GM19328 (cell line): Measurements from ENCODE around the gene PPP2R1B.
"Not testable (repeated sequence)": the region's sequence is repeated elsewhere in the genome, so short reads cannot be mapped to it uniquely, and the experiment has no call there.

ENCODE experiments used
- ATAC-seq: cut with Tn5 transposase; IDR thresholded peaks from one replicate; pipeline ENCODE4 v1.9.1; 2021; ENCODE audit warnings: mild to moderate bottlenecking, moderate library complexity; ENCODE audit not compliant: unreplicated experiment

The PPP2R1B gene

DNA sequence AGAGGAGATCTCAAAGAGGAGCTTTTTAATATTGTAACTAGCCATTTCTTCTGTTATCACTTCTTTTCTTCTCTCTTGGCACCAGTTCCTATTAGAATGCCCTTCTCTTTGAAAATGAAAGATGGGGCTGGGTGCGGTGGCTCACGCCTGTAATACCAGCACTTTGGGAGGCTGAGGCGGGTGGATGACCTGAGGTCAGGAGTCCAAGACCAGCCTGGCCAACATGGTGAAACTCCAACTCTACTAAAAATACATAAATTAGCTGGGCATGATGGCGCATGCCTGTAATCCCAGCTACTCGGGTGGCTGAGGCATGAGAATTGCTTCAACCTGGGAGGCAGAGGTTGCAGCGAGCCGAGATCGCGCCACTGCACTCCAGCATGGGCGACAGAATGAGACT is 18.1 kb upstream of the PPP2R1B start:
- not testable (repeated sequence) for ATAC-seq

DNA sequence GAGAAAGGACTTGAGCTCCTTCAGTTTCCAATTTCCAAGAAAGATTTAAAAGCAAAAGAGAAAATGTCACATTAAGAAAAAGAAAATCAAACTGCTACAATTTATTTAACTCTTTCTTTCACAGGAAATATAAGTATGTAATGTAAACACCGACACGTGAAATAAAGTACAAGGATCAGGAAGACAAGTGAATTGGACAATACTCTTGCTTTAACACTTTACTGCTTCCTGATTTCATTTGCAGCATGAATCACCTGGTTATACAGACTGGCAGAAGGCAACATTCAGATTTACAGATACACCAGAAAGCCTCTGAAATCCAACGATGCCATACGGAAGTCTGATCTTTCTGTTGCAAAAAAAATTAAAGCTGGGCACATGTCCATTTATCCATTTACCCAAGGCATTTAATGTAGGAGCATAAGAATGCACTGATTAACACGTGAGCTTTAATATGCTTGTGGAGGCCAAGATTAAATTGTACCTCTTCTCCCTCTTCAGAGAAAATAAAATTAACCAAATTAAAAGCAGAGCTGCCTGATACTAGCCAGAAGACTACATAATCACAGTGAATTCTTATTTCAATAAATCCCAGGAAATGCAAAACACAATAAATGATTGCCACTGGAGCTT is 16.0 kb upstream of the PPP2R1B start:
- no peak for ATAC-seq

DNA sequence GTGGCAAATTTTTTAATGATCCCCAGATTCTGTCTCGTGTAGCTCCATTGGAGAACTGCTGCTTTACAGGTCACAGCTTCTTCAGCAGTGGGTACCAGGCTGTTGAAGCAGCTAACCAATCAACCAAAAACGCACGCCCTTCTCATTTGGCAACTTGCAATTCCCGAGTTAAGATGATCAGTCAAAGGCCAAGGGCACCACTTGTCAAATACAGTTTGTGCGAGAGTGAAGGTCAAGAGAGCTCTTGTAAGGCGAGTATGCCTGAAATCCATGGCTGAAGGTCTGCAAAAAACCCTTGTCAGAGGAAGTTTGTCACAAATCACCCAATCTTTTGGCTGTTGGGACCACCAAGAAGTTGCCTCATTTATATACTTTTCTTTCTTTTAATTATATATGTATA is 12.9 kb upstream of the PPP2R1B start:
- ATAC-seq = no peak

DNA sequence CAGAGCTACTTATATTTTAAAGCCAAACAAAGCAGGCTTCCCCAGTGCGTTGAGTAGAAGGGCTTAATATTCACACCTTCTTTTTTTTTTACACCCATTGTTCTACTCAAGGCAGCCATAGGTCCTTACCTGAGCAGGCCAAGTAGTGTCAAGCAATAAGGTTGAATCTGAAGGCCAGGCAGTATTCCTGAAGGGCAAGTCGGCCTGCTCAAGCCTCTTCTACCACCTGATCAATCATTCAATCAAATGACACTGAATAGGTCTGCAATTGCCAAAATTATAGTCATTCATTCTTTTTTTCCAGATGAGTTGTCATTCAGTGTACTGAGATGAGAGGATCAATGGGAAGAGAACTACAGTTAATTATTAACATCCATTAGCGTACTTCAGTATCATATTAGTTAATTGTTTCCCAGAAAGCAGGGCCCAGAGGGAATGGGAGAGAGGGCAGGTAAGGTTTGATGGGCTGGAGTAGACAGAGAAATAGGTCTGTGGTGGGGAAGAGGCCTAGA is 11.9 kb upstream of the PPP2R1B start:
- no peak for ATAC-seq

DNA sequence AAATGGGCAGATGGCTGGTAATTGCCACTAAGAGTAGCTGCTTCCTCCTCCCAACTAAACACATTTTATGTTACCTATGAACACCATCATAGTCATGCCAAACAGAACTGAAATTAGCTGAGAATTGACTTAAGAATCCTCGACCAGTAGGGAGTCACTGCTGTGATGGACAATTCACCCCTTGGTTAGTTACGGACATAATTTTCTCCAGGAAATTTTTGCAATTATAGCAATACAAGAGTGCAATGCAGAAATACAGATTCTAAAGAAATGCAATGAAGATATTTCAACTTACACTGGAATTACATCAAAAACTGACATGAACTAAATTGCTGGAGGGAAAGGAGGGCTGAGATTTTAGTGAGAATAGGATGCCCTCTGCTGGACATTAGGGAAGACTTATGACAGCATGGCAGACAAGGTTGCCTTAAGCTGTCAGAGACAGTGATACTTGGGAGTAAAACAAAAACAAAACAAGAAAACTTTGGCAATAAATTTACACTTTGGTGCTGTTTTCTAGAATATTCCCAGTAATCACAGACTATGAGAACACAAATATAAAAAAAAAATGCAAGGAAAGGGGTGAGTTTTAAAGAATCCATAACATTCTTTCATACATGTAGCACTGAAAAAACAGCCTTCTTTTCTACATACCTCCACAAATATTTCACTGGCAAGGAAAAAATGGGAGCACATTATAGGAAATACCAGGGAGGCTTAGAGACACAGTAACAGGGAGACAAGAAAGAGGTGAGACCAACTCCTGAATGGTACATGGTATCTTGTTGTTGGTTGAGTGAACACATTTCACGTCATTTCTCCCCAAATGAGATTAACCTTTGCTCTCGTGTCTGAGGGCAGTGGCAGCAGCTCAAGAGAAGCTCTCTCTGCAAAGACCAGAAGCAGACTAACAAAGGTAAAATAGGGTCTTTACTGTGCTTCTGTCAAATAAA is 11.2 kb upstream of the PPP2R1B start:
- peak; percentile 45 for ATAC-seq

DNA sequence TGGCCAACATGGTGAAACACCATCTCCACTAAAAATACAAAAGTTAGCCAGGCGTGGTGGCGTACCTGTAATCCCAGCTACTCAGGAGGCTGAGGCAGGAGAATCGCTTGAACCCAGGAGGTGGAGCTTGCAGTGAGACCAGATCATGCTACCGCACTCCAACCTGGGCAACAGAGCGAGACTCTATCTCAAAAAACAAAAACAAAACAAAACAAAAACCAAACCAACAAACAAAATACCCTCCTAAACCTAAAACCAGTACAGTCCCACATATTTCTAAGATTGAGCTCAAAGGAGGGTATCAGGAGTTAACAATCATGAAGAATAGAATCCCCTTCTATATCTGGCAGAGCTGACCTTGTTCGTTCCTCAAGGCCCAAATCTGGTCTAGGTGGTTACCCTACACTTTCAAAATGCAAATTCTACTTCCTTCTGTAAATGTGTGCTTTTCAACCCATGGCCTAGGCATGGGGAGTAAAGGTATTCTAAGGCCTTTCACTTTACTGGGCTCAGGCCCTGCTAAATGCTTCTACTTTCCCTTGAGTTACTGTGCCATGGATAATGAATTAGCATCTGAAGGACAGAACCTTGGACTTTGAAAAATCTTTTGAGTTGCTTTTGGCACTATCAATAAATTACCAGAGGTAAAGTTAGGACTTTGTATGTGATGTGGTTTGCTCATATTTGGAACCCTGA is 10.4 kb upstream of the PPP2R1B start:
- ATAC-seq = peak; percentile 97

DNA sequence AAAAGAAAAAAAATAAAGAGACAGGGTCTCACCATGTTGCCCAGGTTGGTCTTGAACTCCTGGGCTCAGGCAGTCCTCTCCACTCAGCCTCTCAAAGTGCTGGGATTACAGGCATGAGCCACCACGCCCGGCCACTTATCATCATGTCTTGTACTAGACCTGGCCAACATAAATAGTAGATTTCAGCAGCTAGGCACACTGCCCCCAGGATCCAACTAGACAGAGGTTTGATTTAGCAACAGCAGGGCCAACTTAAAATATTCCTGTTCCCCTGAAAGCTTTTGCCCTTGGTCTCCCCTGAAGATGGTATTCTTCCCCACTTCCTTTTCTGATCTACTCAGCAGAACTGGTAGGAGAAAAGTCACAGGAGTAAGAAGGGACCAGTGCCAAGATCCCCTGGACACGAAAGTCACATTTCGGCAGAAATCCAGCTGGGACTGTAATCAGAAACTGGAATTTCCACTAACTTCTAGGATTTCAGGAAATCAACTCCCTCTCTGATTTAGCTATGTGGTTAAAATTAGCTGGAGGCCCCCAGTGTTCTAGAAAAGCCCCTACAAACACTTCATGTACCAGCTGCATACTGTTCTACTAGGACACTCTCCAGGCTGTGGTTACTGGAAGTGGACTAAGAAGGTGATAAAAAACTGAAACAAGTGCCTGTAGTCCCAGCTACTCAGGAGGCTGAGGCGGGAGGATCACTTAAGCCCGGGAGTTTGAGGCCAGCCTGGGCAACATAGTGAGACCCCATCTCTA is 8.9 kb upstream of the PPP2R1B start:
- no peak for ATAC-seq

DNA sequence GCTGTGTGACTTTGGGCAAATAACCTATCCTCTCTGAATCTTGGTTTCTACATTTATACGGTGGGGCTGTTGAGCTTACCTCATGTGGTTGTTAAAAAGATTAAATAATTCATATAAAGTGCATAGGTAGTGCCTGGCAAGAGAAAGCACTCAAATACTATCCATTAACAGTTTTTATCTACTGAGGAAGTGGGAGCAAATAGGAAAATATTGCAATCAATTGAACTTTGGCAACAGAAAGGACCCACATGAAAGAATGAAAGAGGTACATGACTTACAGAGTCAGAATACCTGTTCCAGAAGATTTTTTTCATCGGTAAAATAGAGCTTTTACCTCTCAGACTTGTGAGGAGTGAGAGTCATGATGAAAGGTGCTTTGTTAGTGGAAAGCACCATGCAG is 6.3 kb upstream of the PPP2R1B start:
- ATAC-seq = no peak

DNA sequence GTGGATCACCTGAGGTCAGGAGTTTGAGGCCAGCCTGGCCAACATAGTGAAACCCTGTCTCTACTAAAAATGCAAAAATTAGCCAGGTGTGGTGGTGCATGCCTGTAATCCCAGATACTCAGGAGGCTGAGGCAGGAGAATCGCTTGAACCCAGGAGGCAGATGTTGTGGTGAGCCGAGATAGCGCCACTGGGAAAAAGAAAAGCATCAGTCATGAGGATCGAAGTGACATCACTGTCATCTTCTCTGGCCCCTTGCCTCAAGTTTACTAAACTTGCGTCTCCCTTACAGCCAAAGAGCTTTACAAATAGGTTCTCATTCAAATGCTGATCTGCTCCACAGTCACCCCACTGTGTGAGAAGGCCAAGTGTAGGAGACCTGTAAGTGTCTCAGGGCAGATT is 5.0 kb upstream of the PPP2R1B start:
- ATAC-seq = not testable (repeated sequence)

DNA sequence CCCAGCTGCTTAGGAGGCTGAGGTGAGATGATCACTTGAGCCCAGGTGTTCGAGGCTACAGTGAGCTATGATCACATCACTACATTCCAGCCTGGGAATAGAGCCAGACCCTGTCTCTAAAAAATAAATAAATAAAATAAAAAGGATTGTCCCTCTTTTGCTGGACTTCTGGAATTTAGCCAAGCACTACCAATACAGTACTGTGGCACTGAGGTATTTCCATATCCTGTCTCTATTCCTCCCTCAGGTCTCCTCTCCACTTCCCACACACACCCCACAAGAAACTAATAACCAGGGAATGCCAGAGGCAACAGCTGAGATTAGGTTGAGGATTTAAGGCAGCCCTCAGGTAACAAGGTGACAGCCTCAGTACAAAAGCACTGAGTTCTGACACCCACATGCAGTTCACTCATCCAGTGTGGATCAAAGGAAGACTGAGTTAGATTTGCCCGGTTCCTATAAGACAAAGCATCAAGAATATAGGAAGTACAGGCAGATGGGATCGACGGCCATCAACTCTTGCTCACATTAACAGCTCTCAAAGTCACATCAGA is 4.5 kb upstream of the PPP2R1B start:
- ATAC-seq = no peak

DNA sequence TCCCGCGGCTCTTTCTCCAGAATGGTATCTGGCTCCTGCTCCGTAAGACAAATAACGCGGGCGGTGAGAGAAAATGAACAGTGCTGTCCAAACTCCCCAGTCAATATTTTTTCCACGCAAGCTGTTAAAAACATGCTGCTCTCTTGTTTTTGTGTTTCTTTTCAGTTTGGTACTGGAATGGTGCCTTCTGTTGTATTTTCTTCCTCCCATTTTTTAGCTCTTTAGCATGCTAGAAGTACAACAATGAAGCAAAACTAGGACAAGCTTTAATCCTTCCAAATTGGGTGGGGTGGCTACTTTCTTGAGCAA is 599 bp upstream of the PPP2R1B start:
- no peak for ATAC-seq

DNA sequence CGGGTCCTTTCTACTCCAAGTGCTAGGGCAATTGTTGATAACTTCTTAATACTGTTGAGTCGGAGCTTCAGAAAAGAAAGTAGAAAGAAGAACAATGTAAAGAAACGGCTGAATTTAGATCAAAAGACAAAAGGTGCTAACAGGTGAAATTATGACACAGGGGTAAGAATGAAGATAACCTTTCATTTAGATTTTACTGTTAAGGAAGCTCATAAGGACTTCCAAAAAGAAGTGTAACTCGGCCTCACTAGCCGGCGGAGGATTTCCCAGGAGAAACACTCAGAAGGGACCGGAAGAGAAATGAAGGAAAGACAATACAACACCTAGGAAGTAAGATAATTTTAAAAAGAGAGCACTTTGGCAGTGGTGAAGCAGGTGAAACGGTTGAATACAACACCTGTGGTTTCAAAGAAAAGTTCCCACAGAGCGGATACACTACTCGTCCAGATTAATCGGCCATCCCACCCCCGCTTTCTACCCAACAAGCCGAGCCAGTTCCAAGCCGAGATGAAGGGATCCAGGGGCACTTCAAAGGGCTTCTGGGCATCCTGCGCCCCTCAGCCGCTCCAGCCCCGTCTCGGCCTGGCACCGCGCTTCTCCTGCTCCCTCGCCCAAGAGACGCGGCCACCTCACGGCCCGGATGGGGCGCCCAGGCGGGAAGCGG is 737 bp downstream of the PPP2R1B start:
- ATAC-seq = peak; percentile 28

DNA sequence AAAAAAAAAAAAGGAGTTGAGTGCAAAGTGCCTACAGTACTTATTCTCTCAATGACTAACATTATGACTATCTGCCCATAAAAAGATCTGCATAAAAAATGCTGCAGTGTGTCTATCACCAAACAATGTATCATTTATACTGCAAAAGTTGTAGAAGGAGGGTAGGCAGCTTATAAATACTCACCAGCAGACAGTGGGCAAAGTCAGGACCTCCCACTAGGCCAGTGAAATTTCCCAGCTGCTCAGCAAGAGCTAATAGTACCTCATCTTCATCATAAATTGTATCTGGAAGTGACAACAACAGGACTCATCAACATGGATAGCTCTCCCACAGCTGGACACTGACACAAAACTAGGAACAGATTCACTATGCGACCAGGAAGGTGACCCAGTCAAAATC is 1.6 kb downstream of the PPP2R1B start:
- ATAC-seq = no peak

DNA sequence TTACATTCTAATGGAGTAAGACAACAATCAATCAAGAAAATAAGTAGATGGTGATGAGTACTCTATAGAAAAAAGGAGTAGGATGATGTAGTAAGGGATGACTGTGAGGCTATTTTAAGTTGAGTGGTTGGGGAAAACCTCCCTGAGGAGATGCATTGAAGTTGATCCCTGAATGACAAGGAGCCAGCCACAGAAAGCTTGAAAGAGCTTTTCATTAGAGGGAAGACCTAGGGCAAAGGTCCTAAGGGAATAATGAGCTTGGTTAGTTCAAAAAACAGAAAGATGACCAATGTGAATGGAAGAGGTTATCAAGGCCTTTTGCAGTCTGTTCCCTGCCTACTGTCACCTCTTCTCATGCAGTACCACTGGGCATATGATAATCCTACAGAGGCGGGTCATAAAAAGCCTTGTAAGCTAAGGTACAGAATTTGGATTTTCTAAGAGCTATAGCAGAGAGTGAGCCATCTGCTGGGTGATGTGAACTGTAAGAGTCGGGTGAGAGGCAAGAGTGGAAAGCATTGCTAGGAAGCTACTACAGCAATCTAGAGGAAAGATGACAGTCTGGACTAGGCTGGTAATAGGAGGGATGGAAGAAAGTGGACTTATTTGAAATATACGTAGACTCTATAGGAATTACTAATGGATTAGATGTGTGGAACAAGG is 3.1 kb downstream of the PPP2R1B start:
- no peak for ATAC-seq

DNA sequence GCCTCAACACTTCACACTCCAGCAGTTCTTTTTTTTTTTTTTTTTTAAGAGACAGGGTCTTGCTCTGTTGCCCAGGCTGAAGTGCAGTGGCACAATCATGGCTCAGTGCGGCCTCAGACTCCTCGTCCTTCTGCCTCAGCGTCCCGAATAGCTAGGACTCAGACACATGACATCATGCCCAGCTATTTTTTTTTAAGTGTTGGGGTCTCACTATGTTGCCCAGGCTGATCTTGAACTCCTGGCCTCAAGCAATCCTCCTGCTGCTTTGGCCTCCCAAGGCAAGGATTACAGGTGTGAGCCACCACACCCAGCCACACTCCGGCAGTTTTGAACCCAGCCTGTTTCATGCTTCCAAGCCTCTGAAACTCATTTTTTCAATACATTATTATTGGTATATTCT is 3.7 kb downstream of the PPP2R1B start:
- no peak for ATAC-seq

DNA sequence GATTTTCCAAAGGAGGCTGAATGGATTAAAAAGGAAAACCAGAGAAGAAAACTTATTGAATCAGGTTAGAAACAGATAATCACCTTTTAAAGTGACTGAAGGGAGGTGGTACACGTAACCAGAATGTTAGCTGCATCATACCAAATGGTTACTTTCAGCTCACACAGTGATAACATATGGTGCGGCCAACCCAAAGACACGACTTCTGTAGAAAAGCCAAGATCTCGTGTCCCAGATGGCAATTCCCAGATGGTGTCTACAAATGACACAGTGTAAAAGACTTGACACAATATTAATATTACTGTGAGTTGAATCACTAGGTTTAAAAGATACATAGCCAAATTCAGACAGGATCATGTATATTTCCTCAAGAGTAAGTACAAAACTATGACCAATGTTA is 5.2 kb downstream of the PPP2R1B start:
- no peak for ATAC-seq

DNA sequence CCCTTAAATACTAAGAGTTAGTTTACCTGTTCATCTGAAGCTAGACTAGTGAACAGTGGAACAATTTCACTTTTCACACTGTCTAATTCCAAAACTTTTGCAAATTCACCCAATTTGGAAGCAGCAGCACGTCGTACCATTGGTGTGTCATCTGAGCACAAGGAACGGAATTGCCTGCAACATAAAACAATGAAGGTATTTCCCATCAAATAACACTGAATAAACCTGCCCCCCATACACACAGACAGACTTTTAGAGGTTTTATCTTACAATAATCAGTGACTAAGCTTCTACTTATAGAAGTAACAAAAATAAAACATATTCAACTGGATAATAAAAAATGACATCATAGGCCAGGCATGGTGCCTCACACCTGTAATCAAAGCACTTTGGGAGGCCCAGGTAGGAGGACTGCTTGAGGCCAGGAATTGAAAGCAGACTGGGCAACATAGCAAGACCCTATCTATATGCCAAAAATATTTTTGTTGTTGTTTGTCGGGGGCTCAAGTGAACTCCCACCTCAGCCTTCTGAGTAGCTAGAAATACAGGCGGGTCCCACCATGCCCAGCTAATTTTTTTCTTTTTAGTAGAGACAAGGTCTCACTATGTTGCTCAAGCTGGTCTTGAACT is 6.3 kb downstream of the PPP2R1B start:
- ATAC-seq = no peak

DNA sequence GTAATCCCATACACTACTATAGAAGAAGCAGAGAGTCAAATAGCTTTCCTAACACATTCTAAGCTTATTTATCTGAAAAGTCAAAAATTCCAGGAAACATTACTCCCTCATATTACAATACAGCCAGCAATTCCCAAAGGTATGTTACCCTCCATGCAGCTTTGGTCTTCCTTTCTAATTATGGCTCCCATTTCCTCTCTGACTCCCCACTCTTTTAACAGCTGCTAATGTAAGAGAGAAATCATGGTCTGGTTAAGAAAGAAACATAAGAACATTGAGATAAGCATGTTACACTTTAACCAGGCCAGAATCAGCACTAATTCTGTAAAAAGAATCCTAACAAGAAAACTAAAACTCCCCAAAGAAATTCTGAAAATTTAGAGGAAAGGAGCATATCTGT is 6.8 kb downstream of the PPP2R1B start:
- ATAC-seq = no peak

DNA sequence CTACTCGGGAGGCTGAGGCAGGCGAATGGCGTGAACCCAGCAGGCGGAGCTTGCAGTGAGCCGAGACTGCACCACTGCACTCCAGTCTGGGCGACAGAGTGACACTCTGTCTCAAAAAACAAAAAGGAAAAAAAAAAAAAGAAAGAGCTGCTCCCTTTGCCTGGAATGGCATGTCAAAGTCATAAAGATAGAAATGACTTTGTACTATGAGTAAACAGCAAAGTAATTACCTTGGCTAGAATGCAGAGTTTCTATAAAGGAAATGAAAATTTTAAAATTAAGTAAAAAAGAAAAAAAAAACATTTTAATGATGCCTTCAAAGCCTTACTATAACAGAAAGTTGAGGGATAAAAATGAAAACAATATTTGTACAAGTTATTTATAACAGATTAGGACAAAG is 10.1 kb downstream of the PPP2R1B start:
- ATAC-seq = no peak
